Fibroblast of skin of scalp (primary cell): ENCODE measurements around the gene TIFAB.

Source experiments
- DNase-seq: peaks from one replicate; pipeline ENCODE4 v3.0.0-alpha.2; 2013

TIFAB gene

DNA sequence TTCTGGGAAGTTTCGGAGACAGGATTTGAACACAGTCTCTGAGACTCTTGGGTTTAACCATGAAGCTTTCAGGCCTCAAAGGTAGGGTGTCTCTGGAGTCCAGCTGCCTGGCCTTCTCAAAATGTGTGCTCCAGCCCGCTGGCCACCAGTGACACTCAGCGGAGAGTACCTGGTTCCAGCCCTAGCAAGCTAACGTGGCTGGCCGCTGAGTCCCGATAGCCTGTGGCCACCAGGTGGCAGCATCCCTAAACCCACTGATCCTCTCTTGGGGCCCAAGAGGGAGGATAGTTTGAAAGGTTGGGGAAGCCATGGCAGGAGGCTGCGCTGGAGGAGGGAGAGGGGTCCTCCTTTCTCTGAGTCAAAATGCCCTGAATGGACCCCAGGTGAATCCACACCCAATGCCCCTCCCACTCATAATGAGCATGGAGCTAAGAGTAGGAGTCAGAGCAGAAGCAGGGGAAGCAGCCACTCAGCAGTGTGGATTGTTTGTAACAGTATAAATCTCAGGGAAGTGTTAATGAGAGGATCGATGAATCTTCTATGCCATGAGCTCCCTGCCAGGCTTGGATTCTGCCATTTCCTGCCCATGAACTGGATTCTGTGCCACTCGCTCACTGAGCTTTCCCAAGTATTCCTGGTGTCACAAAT lies 5.4 kb upstream of the TIFAB start:
- peak; percentile 47 for DNase-seq

DNA sequence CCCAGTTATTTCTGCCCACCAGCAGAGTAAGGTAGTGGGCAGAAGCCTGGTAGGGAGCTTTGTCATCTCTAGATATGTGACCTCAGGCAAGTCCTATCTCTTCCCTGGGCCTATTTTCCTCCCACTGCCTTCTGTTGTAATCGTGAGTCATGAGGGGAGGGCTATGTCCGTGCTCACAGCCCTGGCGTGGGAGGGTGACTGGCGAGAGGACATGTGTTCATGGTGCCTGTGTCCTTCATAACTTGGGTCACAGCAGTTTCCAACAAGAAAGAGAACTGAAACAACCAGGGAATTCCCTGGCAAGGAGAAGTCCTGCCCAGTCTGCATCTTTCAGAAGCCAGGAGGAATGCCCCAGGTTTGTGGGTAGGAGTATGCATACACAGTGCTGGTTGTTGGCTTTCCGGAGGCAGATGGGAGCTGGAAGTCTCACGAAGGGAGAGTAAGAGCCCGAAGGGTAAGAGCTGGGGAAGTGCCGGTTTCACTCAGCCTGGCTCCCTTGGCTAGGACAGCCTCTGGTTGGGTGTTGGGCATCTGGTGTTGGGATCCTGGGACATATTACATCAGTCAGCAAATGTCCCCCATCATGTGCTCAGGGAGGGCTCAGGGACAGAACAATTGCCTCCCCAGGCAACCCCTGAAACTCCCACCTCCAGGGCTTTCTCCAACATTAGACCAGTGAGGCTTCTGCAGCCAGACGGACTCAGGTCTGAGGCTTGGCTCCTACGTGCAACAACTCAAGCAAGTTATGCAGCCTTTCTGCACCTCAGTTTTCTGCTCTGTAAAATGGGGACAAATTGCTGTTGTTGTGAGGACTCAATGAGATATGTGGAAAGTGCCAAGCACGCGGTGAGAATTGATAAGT lies 4.3 kb upstream of the TIFAB start:
- peak; percentile 43 for DNase-seq

DNA sequence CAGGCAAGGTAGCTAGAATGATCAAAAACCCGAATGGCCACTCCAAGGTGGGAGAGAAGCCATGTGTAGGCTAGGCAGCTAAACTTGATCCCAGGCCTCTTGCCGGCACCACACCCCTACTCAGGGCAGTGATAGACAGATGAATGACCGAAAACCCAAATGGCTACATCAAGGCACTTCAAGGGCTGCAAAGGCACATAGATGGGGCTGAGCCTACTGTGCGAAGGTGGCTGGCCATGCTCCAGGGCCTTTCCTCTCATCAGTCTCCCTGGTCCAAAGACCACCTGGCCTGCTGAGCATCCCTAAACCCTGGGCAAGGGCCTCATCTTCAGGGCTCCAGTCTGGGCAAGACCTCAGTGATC lies 3.7 kb upstream of the TIFAB start:
- no peak for DNase-seq

DNA sequence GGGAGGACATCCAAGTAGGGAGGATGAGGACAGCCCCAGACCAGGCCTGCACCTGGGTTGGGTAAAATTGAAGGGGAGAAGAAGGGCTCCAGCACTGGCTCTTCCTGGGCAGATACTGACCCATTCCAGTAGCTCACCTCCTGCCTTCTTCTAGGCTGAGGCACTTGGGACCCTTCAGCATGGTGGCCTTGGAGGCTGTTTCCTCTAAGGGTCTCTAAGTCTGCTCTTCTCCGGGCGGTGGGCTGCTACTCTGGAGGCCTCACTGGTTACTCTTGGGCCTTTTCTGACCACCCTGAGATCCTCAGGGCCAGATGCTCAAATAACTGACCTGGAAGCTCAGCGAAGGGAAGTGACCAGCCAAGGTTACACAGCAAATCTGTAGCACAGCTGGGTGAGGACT lies 2.8 kb upstream of the TIFAB start:
- DNase-seq, result no peak

DNA sequence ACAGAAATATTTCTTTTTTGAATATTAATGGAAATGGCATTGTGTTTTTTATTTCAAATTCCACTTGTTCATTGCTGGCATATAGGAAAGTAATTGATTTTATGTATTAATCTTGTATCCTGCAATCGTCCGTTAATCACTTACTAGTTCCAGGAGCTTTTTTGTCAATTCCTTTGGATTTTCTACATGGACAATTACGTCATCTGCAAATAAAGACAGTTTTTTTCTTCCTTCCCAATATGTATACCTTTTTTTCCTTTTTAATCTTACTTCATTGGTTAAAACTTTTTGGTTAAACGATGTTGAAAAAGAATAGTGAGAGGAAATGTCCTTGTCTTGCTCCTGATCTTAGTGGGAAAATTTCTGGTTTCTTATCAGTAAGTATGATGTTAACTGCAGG lies 1.5 kb upstream of the TIFAB start:
- no peak for DNase-seq

DNA sequence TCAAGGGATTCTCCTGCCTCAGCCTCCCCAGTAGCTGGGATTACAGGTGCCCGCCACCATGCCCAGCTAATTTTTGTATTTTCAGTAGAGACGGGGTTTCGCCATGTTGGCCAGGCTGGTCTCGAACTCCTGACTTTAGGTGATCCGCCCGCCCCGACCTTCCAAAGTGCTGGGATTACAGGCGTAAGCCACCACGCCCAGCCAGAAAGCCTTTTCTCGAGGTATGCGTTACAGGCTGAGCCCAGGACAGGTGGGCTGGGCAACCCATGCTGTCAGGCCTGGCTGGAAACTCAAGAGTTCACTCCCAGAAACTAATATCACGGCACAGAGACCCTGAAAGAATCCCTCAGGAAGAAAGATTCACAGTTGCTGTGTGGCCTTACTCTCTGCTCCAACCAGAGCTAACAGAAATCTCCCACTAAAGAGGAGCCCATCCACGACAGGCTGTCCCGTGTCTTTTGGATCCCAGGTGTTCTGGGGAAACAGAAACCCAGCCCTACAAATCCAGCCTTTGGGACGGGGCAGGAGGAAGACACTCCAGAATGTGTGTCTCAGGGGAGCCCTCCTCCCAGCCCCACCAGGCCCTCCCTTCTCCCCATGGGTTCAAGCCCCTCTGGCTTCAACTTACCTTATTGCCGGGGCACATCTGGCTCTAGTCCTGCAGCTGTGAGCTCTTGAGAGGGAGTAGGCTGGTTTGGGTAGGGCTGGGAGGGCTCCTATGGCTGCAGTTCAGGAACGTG lies 400 bp downstream of the TIFAB start:
- DNase-seq, result no peak

DNA sequence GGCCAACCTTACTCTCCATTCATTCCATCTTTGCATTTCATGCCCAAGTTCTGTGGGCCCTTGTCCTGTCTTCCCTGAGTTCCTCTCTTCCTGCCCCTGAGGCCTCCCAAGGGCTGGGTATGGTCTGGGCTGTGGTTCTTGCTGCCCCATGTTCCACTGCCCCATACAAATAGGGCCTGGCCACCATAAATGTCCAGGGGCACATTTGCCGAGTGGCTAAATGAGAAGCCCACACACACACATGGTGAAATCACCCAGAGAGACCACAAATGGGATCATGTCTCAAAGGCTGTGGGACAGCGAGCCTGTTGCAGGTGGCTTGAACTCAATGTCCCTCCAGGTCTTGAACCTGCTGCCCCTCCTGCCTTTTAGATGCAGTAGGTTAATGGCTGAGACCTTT lies 1.2 kb downstream of the TIFAB start:
- DNase-seq, result no peak

DNA sequence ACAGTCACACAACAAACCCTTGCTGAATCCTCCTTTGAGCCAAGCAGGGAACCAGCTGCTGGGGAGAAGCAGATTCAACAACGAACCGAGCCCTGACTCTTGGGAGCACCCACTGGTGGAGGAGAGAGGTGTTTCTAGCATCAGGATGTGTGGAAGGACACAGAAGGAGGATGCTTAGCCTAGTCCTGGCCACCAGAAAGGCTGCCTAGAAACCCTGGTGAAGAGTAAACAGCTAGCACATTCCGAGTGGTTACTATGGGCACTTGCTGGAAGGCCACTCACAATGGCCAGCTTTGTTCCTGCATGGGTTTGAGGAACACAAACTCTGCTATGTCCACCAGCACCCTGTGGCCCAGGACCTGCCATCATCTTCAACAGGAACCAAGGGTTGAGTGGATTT lies 1.8 kb downstream of the TIFAB start:
- DNase-seq, result no peak

DNA sequence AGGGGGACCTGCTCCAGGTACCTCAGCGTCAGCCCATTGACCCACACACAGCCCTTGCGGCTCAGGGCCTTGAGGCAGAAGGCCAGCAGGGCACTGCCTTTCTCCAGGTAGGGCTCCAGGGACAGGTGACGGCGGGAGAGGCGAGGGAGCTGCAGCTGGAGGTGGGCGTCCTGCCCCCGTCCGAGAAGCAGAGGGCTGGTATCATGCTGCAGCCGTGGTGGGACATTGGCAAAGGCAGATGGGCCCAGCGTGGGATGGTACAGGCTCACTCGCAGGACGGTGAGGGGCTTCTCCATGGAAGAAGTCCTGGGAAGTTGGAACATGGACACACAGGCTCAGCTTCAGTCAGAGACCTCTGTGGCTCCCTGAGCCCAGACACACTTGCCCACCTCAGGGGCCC lies 2.5 kb downstream of the TIFAB start:
- DNase-seq, result no peak

DNA sequence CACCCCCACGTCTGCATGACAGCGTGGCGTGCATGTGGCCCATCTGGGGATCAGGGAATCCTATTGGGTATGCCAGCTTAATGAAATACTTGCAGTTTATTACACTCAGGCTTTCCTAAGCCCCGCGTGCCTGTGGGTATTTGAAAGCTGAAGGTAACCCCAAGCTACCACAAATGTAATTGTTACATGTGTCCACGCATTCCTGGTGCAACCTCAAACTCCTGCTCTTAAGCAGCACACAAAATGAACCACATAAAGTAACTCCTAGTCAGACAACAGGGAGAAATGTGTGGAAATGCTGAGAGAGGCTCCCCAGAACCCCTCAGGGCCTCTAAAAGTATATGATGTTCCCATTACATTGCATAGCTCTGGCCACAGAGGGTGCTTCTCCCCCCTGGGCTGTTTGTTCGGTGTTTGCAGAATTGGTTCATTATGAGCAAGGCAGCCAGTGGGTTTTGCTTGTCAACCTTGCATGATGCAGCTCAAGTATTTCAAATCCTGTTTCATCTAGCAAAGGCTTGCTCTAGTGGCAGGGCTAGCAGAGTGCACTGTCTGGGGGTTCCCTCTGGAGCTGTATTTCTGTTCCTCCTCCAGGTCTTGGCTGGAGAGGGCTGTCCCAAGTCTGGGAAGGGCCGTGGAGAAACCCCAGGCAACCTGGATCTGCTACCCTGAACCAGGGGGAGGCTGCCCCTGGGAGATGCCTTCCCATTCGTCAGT lies 3.2 kb downstream of the TIFAB start:
- peak; percentile 32 for DNase-seq

DNA sequence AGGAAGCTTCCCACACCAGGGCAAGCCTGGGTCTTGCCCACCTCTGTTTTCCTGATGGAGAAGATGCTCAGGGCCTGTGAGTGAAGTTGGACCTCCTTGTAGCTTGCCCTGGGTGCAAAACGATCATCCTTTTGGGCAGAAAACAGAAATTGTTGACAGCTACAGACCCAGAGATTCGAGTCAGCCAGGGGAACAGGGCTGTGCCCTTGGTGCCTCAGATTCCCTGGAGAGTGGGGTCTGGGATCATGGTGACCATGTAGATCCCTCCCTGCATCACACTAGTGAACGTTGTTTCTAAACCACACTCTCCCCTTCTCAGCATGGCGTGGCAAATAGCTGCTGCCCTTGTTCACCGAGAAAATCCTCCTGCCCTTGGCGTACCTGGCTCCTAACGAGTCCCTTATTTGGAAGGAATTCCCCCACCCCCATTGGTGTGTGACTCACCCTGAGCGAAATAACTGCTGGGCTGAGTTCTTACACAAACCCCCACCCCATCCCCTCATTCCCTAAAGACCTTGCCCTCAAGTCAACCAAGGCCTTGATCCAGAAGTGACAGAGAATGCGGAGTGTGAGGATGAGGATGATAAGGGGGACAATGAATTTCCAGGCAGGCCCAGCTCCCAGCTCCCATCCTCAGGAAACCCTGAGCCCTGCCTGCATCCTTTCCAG lies 3.9 kb downstream of the TIFAB start:
- no peak for DNase-seq

DNA sequence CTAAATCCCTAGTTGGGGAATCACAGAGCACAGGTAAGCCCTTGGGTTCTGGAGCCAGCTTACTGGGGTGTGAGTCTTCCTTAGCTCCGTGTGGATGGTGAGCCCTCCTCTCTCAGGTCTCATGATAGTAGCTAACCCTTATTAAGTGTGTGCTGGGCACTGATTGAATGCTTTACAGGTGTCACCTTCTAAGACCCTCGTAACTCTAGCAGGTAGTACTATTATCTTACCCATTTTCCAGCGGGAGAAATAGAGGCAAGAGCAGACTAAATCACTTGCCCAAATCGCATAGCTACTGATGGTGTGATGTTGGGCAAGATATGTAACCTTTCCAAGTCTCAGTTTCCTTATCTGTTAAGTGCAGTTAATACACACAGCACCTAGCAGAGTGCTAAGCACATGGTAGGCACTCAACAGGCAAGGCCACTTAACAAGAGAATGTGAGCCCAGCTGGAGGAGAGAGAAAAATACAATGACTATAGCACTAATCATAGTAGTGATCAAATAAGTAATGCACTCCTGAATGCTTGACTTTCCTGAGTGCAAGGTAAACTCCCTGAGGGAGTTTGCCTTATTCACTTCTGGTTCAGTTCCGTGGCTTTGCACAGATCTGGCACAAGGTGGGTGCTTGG lies 4.7 kb downstream of the TIFAB start, which contains the start of gene DCANP1:
TSS of gene DCANP1 (minus strand) at position 51 of the 632 bp plus-strand sequence. CDS start 240 bp downstream, outside the sequence.
- no peak for DNase-seq

DNA sequence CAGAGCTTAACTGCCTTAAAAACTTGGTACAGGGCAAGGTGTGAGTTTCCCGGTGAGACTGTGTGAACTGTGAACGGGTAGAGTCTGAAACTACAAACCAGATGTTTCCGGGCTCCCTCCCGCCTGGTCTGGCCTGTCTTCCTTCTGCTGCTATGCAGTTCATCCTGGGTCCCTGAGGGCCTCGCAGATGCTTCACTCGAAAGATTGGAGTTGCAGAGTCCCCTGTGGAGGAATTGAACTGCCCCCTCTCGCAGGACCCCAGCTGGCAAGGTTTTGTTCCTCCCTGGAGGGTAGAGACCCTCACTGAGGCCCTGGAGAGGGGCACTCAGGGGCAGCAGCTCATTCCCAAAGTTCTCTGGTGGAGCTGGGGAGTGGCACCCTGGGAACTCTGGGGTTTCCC lies 5.5 kb downstream of the TIFAB start:
- DNase-seq, result no peak

DNA sequence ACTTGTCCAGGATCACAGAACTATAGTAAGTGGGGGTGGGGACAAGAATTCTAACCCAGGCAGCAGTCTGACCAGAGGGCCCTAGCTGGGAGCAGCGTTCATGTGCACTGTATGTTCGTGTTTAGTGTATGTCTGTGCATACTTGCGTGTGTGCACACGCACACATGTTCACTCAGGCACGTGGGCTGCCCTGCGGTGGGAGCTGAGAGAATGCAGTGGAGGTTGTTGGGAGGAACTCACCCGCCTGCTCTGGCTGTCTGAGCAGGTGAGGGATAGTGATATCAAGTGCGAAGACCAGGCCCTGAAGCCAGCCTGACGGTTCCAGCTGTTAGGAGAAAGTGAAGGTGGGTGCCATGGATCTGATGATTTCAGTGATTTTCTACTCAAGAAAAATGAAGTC lies 5.9 kb downstream of the TIFAB start:
- no peak for DNase-seq

DNA sequence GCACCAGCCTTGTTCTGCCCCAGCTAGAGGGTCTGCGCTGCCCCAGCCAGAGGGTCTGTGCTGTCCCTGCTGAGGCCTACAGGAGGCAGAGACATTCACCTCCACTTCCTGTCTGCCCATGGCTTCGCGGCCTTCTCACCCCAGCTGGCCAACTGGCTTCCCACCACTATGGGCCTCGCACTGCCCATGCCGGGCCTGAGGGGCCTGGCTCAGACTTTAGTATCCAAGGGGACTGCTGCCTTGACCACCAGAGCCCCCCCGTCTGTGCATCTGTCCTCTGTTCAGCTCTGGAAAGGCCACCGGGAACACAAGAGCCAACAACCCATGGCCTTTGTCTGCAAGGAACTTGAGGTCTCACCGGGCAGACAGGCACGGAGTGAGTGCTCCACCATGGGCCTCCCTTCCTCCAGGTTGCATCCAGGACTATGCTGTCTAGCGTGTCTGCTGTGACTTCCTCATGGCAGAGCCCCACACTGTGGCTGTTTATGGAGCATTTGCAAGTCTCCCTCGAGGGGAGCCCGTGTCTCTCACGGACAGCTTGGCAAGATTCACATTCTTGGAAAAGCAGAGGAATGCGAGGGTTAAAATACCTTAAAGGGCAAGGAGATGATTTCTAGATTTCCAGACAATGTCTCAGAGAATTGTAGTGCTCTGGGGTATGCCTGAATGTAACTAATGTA lies 6.7 kb downstream of the TIFAB start:
- peak; percentile 52 for DNase-seq

DNA sequence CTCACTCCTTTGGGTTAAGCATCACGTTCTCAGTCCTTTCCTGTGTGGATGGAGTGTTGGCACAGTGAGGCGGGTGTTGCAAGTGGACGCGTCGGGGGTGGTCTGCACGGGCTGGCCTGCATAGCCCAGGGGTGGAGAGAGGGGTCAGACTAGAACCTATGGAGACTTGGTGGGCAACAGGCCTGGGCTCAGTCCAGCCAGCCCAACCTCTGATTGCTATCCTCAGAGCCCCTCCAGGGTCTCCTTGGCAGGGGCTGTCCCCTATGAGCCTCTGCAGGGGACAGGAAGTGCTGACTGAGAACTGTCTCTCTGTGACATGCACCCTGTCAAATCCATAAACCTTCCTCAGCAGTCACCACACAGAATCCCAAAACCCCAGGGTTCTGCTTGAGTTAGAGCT lies 7.3 kb downstream of the TIFAB start:
- no peak for DNase-seq

DNA sequence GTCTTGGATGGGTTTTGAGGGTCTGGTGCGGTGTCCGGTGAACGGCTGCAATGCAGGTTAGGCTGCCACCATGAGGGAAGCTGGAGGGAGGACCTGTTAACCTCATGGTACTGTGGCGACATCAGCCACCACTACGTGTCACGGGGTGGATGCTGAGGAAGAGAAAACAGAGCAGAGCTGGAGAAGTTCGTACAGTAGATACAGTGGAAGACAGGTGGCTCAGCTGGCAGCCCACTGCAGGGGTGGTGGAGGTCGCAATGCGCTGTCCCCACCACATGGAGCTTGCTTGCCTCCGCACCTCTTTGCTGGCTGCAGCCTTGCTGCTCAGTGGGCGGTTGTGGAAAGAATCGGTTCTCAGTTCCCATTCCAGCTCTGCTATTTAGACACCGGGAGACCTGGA lies 7.8 kb downstream of the TIFAB start:
- no peak for DNase-seq

DNA sequence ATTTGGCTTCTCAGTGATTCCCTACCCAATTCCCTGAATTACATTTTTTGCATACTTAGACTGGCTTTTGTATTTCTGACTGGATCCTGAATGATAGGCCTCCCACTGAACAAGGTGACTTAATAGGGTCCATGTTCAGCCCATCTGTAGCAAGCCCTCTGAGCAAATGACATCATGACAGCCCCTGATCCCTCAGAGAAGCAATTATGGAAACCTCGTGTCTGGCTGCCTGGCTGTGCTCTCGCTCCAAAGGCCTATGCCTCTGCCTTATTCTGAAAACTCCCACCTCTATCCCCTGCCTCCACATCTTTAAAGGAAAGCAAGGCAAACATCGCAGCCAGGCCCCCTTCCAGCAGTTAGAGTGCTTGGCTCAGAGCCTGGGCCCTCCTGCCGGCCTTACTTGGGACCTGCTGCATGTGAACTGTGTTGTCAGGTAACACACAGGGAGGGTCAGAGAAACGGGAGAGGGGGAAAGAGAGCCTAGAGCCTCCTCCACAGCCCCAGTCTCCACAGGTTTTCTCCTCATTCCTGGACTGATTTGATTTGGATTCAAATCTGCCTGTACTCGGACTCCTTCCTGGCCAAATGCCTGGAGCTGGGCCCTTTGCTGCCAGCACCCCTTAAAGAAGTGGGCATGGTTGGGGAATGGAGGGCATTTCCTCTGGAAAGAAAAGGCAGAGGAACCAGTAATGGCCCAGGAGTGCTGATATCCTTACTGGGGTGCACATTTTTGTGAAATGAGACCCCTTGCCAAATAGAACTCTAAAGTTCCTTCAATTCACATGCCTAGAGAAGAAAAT lies 8.8 kb downstream of the TIFAB start:
- DNase-seq, result peak; percentile 42

DNA sequence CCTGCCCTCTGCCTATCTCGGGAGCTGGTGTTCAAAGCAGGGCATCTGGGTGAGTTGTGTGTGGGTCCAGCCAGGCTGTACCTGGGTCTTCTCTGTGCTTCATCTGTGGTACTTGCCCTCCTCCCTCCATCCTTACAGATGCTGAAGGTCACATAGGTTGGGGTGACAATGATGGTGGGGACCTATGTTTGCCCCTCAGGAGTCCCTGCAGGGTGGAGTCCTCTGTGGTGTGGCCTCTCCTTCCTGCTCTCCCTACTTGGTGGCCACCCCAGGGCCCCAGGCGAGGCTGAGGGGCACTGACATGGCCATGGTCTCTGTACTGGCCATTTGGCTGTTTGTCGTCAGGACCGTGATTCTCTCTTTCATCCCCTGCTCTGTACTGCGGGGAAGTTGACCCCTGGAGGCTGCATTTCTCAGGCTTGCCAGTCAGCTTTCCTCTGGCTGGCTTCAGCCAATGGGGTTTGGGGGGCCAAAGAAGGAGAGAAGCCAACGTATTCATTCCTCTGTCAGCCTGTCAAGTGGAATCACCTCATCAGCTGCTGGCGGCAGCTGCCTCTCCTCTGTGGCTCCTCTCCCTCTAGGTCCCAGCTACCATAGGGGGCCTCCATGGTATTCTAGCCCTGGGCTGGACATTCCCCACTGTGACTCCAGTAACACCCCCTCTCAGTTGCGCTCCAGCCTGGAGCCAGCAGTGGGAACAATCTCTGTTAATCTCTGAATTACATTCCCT lies 9.6 kb downstream of the TIFAB start:
- no peak for DNase-seq

DNA sequence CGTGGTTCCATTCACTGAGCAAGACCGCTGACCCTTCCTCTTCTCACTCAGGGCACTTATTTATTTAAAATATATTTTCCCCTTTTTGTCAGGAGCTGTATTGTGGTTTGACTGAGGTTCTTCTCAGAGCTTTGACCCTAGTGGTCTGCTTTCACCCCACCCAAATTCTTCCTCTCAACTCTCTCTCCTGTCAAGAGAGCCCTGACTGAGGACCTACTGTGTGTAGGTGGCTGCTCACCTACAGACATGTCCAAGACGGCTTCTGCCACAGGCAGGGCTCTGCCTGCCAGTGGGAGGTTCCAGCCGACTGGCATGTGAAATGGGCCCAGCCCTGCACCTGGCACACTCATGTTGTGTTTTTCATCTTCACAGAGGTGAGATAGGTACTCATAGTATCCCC lies 10.2 kb downstream of the TIFAB start:
- DNase-seq, result no peak
